Stimulated activated CD8-positive, alpha-beta memory T cell treated with anti-CD3 and anti-CD28 coated beads, Interleukin-15, amount 100 ng/mL, for 1 hour (primary cell): Measurements from ENCODE around the gene ATF7IP2.

Experiments
- DNase-seq: peaks from one replicate; pipeline ENCODE4 v3.0.0-alpha.2; 2020; ENCODE audit warnings: low read depth

The ATF7IP2 gene

DNA sequence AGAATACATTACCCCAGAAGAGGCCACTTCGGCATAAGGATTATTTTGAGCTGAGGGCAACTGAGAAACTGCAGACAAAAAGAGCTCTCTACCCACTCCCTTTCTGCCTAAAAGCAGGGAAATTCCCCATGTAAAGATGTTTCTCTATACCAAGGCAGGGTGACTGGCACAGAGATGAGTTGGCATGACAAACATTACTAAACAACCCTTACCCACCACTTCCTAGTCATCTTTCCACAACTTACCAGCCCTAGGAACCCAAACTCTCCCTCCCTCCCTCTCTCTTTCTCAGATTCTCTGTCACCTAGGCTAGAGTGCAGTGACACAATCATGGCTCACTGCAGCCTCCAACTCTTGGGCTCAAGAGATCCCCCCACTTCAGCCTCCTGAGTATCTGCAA lies 126.0 kb downstream of the ATF7IP2 start:
- no peak for DNase-seq

- DNase-seq, result peak; percentile 17
Measured at GRCh38 chr16:10514369-10515055, 128.7 kb downstream of the ATF7IP2 start.

DNA sequence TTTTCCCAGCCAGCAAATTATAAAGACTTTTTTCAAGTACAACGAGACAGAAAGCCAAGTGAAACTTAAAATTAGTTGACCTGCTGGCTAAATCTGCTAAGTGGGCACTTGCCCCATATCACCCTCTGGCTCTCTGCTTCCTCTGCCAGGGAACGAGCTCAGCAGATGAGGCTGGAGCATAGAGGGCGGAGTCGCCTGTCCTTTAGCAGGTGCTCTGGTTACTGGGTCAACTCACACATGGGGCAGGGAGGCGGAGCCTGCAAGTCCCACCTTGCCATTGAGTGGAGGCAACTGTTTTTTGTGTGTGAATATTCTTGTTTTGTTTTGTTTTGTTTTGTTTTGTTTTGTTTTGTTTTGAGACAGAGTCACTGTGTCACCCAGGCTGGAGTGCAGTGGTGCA lies 132.0 kb downstream of the ATF7IP2 start:
- DNase-seq, result no peak

GRCh38 chr16:10518479-10519041 lies 132.7 kb downstream of the ATF7IP2 start:
- DNase-seq, result no peak

DNA sequence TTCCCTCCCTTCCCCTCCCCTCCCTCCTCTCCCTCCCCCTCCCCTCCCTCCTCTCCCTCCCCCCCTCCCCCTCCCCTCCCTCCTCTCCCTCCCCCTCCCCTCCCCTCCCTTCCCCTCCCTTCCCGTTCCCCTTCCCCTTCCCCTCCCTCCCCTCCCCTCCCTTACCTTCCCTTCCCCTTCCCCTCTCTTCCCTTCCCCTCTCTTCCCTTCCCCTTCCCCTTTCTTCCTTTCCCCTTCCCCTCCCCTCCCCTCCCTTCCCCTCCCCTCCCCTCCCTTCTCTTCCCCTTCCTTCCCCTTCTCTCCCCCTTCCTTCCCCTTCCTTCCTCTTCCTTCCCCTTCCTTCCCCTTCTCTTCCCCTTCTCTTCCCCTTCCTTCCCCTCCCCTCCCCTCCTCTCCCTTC lies 133.4 kb downstream of the ATF7IP2 start:
- DNase-seq, result no peak

- no peak for DNase-seq
Measured at GRCh38 chr16:10519929-10520868, 134.3 kb downstream of the ATF7IP2 start.

DNA sequence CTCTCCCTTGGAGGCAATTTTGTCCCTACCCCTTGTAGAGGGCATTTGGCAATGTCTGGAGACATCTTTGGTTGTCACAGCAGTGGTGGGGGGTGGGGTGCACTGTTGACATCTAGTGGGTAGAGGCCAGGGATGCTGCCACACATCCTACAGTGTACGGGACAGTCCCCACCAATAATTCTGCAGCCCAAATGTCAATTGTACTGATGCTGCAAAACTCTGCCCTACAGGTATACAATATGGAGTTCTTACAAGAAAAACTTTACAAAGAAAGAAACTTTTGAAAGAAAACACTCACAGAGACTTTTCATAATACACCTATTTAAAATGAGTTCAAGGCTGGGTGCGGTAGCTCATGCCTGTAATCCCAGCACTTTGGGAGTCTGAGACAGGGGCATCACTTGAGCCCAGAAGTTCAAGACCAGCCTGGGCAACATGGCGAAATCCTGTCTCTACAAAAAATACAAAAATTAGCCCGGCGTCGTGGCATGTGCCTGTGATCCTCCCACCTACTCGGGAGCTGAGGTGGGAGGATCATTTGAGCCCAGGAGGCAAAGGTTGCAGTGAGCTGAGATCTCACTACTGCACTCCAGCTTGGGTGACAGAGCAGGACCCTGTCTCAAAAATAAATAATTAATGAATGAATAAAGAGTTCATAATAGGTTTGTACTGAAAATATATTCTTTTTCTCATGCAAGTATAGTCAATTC lies 135.2 kb downstream of the ATF7IP2 start:
- DNase-seq, result no peak

DNA sequence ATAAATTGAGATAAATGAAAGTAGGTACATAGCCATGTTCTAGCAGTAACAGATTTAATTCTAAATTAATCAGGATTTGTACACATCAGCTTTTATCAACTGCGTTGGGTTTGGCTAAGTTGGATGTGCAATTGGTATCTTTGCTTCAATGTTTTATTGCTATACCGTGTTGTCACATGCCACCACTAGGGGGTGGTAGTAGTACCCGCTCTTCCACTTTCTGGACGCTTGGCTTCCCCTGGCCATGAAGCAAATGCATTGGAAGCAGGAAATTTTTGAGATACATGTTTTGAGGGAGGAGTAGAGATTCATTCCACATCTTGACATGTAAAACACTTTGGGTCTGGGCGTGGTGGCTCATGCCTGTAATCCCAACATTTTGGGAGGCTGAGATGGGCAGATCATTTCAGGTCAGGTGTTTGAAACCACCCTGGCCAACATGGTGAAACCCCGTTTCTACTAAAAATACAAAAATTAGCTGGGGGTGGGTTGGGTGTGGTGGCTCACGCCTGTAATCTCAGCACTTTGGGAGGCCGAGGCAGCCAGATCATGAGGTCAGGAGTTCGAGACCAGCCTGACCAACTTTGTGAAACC lies 135.9 kb downstream of the ATF7IP2 start:
- DNase-seq, result no peak

DNA sequence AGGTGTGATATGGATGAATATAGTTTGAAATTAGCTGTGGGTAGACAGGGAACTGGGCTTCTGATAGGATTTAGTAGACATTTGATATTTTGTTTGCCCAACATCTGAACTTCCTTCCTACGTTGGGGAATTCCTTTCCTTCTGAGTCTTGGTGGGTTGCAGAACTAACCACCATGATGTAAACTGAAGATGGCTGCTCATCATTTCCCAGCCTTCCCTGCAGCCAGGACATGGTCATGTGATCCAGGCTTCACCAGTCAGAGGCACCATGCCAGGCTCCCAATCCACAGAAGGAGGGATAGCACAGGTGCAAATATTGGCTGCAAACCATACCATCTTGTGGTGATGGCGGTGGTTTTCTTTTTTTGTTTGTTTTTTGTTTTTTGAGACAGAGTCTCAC lies 137.1 kb downstream of the ATF7IP2 start:
- no peak for DNase-seq

GRCh38 chr16:10525214-10525825 lies 139.5 kb downstream of the ATF7IP2 start:
- no peak for DNase-seq

DNA sequence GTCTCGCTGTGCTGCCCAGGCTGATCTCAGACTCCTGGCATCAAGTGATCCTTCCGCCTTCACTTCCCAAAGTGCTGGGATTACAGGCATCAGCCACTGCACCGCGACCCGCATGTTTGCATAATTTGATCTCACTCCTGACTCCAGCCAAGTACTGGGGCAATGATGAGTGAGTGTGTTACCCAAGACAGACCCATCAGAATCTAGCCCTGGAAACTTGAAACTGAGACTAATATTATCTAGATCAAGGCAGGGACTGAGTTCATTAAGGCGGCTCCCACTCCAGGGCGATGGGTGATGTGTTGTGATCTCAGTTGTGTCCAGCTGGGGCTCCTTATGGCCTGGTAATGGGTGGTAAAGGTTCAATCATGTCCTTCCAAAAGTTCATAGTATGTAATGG lies 141.1 kb downstream of the ATF7IP2 start:
- no peak for DNase-seq

DNA sequence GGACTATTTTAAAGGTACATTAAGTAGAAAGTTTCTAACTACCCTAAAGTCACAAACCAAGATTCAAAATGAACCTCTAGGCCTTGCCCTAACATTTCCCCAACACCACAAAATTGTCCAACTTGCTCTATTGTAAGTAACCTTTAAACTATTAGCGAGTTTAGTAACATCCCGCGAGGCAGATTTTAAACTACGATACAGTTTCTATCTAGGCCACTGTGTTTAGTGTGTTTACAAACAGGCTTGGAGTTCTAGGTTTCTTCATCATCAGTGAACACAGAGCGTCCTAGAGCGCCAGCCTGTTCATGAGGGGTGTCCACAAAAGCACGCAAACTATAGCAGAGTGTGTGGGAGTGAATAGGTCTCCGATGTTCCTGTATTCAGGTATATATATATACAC lies 142.8 kb downstream of the ATF7IP2 start:
- no peak for DNase-seq

DNA sequence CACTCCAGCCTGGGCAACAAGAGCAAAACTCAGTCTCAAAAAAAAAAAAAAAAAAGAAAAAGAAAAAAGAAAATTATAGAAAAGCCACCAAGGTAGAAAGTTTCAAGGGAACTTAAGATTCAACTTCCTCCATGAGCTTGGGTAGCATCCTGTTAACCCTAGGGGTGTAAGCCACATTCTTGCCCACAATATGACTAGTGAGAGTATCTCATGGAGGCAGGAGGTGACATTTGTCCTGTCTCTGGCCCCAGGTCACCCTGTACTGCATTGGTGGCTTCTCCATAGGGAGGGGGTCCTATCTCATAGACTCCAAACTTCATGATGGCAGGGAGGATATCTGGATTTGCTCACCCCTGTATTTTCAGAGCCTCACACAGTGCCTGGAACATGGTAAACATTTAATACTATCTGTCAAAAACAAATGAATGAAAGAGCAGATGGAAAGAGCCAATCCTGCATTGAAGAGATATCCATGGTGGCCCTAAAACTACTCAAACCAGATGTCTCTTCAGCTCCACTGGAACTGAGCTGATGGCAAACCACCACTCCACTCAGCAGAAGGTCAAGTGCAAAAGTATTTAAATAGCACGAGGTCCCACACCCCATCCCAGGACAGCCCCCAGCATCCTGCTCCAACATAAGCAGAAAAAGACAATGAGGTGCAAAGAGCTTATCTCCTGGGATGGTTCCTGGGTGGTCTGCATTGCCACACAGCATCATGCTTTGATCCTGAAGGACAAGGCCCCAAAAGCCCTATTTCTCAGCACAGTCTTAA lies 144.2 kb downstream of the ATF7IP2 start:
- DNase-seq, result no peak

DNA sequence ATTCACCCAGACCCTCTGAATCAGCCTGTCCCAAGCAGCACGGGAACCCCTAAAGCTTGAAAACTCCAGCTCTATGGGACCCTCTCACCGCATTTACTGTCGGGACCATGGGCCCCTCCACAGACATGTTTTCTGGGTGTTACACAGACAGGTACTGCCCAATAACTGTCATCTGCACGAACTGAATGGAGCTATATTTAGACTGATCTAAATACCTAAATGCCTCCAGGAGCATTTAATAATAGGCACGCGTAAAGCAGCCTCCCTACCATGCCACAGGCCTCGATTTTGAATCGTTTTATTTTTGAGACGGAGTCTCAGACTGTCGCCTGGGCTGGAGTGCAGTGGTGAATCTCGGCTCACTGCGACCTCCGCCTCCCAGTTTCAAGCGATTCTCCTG lies 144.8 kb downstream of the ATF7IP2 start:
- no peak for DNase-seq

DNA sequence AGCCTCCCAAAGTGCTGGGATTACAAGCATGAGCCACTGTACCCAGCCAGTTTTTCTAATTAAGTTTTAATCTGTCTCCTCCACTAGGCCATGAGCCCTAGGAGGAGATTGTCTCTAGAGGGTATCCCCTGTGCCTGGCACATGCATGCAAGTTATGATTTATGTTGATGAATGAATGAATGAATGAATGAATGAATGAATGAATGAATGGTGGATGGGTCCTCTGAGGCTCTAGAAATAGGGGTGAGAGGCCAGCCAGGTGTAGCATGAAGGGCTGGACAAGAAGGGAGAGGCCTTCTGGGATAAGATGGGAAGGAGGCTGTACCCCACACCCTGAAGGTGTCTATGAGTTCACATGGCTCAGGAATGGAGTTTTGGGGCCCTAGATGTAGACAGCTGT lies 145.7 kb downstream of the ATF7IP2 start:
- no peak for DNase-seq
